ENCODE results near the gene WBP2. TPM values are rescaled to one million over a fixed set of nuclear protein-coding genes. Genes with fewer than 3 reads are reported as not detected.
A peak's percentile ranks its signal among the peaks of the same experiment; 100 is the strongest.

WBP2 gene
- total and polyA plus RNA-seq, 2 of the 13 experiments (the other 11 are each of a cell fraction or from before 2014, with no cell fraction given): 29.2 to 29.5 TPM

DNA sequence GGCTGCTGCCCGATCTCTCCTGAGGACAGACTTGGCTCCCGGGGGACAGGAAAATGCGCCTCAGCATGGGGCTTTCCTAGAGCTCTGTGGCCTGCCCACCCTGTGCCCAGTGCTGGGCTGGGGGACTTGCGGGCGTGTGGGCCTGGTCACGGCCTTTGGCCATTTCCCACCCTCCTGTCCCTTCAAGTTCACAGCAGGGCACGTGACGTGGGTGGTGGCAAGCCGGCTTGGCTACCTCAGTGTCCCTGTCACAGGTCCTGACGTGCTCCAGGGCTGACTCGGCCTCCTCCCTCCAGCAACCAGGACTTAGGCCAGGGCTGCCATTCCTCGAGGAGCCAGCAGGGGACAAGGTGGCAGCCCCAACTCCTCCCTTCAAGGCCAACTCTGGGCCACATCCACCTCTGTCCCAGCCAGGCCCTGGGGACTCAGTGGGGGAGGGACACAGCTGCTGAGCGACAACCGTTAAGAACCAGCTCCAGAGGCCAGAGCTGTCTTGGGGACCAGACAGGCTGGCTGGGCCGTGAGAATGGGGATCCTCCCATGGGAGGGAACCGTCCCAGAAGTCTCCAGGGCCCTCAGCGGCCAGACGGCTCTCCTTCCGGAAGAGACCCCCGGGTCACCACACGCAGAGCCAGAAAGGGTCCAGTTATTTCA is 9.9 kb downstream of the WBP2 start (continued):
- TF ChIP-seq ZNF781 (CRISPR knock-in tag; IDR thresholded peaks at IDR 0.05; ENCODE audit: borderline replicate concordance, not compliant biosample characterization) (peak; percentile 92), ZNF704 (CRISPR knock-in tag; IDR thresholded peaks at IDR 0.05; ENCODE audit: borderline replicate concordance) (no peak), BORCS8-MEF2B (CRISPR knock-in tag; IDR thresholded peaks at IDR 0.05) (peak; percentile 83), RARA (CRISPR knock-in tag; IDR thresholded peaks at IDR 0.05) (peak; percentile 65), GATAD1 (CRISPR knock-in tag; IDR thresholded peaks at IDR 0.05) (peak; percentile 61; the same call in 1 of the 2 replicates), ZNF282 (IDR thresholded peaks at IDR 0.05; ENCODE audit: partially characterized antibody) (no peak), HOXA5 (CRISPR knock-in tag; IDR thresholded peaks at IDR 0.05) (no peak), ZNF792 (CRISPR knock-in tag; IDR thresholded peaks at IDR 0.05) (peak; percentile 71), PHF5A (CRISPR knock-in tag; IDR thresholded peaks at IDR 0.05; ENCODE audit: low read depth, unreplicated experiment) (peak; percentile 80)
- TF ChIP-seq, protein P1, sequence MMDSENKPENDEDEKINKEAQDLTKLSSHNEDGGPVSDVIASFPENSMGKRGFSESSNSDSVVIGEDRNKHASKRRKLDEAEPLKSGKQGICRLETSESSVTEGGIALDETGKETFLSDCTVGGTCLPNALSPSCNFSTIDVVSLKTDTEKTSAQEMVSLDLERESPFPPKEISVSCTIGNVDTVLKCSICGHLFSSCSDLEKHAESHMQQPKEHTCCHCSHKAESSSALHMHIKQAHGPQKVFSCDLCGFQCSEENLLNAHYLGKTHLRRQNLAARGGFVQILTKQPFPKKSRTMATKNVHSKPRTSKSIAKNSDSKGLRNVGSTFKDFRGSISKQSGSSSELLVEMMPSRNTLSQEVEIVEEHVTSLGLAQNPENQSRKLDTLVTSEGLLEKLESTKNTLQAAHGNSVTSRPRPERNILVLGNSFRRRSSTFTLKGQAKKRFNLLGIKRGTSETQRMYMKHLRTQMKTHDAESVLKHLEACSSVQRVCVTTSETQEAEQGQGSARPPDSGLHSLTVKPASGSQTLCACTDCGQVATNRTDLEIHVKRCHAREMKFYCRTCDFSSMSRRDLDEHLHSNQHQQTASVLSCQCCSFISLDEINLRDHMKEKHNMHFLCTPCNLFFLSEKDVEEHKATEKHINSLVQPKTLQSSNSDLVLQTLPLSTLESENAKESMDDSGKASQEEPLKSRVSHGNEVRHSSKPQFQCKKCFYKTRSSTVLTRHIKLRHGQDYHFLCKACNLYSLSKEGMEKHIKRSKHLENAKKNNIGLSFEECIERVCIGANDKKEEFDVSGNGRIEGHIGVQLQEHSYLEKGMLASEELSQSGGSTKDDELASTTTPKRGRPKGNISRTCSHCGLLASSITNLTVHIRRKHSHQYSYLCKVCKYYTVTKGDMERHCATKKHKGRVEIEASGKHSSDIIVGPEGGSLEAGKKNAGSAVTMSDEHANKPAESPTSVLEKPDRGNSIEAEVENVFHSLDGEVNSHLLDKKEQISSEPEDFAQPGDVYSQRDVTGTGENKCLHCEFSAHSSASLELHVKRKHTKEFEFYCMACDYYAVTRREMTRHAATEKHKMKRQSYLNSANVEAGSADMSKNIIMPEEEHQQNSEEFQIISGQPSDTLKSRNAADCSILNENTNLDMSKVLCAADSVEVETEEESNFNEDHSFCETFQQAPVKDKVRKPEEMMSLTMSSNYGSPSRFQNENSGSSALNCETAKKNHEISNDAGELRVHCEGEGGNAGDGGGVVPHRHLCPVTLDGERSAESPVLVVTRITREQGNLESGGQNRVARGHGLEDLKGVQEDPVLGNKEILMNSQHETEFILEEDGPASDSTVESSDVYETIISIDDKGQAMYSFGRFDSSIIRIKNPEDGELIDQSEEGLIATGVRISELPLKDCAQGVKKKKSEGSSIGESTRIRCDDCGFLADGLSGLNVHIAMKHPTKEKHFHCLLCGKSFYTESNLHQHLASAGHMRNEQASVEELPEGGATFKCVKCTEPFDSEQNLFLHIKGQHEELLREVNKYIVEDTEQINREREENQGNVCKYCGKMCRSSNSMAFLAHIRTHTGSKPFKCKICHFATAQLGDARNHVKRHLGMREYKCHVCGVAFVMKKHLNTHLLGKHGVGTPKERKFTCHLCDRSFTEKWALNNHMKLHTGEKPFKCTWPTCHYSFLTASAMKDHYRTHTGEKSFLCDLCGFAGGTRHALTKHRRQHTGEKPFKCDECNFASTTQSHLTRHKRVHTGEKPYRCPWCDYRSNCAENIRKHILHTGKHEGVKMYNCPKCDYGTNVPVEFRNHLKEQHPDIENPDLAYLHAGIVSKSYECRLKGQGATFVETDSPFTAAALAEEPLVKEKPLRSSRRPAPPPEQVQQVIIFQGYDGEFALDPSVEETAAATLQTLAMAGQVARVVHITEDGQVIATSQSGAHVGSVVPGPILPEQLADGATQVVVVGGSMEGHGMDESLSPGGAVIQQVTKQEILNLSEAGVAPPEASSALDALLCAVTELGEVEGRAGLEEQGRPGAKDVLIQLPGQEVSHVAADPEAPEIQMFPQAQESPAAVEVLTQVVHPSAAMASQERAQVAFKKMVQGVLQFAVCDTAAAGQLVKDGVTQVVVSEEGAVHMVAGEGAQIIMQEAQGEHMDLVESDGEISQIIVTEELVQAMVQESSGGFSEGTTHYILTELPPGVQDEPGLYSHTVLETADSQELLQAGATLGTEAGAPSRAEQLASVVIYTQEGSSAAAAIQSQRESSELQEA (CRISPR knock-in tag; IDR thresholded peaks at IDR 0.05; ENCODE audit: not compliant biosample characterization): peak; percentile 32
- TF ChIP-seq, protein P2, sequence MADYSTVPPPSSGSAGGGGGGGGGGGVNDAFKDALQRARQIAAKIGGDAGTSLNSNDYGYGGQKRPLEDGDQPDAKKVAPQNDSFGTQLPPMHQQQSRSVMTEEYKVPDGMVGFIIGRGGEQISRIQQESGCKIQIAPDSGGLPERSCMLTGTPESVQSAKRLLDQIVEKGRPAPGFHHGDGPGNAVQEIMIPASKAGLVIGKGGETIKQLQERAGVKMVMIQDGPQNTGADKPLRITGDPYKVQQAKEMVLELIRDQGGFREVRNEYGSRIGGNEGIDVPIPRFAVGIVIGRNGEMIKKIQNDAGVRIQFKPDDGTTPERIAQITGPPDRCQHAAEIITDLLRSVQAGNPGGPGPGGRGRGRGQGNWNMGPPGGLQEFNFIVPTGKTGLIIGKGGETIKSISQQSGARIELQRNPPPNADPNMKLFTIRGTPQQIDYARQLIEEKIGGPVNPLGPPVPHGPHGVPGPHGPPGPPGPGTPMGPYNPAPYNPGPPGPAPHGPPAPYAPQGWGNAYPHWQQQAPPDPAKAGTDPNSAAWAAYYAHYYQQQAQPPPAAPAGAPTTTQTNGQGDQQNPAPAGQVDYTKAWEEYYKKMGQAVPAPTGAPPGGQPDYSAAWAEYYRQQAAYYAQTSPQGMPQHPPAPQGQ (CRISPR knock-in tag; IDR thresholded peaks at IDR 0.05; ENCODE audit: borderline replicate concordance): no peak
- TF ChIP-seq, protein P3, sequence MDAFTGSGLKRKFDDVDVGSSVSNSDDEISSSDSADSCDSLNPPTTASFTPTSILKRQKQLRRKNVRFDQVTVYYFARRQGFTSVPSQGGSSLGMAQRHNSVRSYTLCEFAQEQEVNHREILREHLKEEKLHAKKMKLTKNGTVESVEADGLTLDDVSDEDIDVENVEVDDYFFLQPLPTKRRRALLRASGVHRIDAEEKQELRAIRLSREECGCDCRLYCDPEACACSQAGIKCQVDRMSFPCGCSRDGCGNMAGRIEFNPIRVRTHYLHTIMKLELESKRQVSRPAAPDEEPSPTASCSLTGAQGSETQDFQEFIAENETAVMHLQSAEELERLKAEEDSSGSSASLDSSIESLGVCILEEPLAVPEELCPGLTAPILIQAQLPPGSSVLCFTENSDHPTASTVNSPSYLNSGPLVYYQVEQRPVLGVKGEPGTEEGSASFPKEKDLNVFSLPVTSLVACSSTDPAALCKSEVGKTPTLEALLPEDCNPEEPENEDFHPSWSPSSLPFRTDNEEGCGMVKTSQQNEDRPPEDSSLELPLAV (CRISPR knock-in tag; conservative IDR thresholded peaks at IDR 0.05; ENCODE audit: low read depth): no peak

All from HepG2 (cell line).